NCI-H1436 treated with DMSO at 0.1 percent for 48 hours (cell line): Measurements from ENCODE around the gene CAV1.

Experiments used
- DNase-seq: peaks from one replicate; lab custom pipeline; 2025; lab: John Stamatoyannopoulos, UW

CAV1 gene

GRCh38 chr7:116530107-116530820 is 5.4 kb downstream of the CAV1 start:
- DNase-seq: no peak

- no peak for DNase-seq
These were observed 7.4 kb downstream of the CAV1 start for GRCh38 chr7:116532102-116532688.

- no peak for DNase-seq
These were observed 10.0 kb downstream of the CAV1 start for GRCh38 chr7:116534790-116535189.

GRCh38 chr7:116535416-116535815 is 10.6 kb downstream of the CAV1 start:
- DNase-seq: no peak

GRCh38 chr7:116538138-116538537 is 13.3 kb downstream of the CAV1 start:
- DNase-seq: no peak

GRCh38 chr7:116539879-116540278 is 15.0 kb downstream of the CAV1 start:
- DNase-seq: no peak

- DNase-seq: no peak
These were observed 15.9 kb downstream of the CAV1 start for GRCh38 chr7:116540743-116541142.

GRCh38 chr7:116541951-116542350 is 17.1 kb downstream of the CAV1 start:
- no peak for DNase-seq

GRCh38 chr7:116542618-116543017 is 17.8 kb downstream of the CAV1 start:
- DNase-seq: no peak

- no peak for DNase-seq
These were observed 18.8 kb downstream of the CAV1 start for GRCh38 chr7:116543664-116544063.

- DNase-seq: no peak
These were observed 19.7 kb downstream of the CAV1 start for GRCh38 chr7:116544487-116544886.

GRCh38 chr7:116545411-116545993 is 20.7 kb downstream of the CAV1 start:
- no peak for DNase-seq

- DNase-seq: no peak
These were observed 21.2 kb downstream of the CAV1 start for GRCh38 chr7:116546054-116546453.

GRCh38 chr7:116546916-116547315 is 22.1 kb downstream of the CAV1 start:
- DNase-seq: no peak

- DNase-seq: no peak
These were observed 22.5 kb downstream of the CAV1 start for GRCh38 chr7:116547347-116547746.

- DNase-seq: no peak
These were observed 23.7 kb downstream of the CAV1 start for GRCh38 chr7:116548506-116548905.

- DNase-seq: no peak
These were observed 24.5 kb downstream of the CAV1 start for GRCh38 chr7:116549370-116549769.

GRCh38 chr7:116551692-116552091 is 26.9 kb downstream of the CAV1 start:
- no peak for DNase-seq

GRCh38 chr7:116552602-116553001 is 27.8 kb downstream of the CAV1 start:
- no peak for DNase-seq

GRCh38 chr7:116553168-116553964 is 28.5 kb downstream of the CAV1 start:
- DNase-seq: no peak

- DNase-seq: no peak
These were observed 29.6 kb downstream of the CAV1 start for GRCh38 chr7:116554436-116554835.

- DNase-seq: no peak
These were observed 30.1 kb downstream of the CAV1 start for GRCh38 chr7:116554911-116555310.
